Liver (tissue), 9 donors: ENCODE data around the gene KRT9. TPM values are rescaled to one million over a fixed set of nuclear protein-coding genes. Genes with fewer than 3 reads are reported as not detected.
"Not testable (repeated sequence)": the region's sequence is repeated elsewhere in the genome, so short reads cannot be mapped to it uniquely, and the experiment has no call there.

Experiments
- DNase-seq: peaks from one replicate; pipeline ENCODE4 v3.0.0-alpha.2; 2017; ENCODE audit warnings: low spot score
- H3K27ac ChIP-seq, 2 donors: one replicate each; pipeline ENCODE4 v1.7.0; 2013; ENCODE audit warnings: inconsistent platforms in 2 of 2, low read length in 2 of 2, control low read depth in 1 of 2, low read depth in 1 of 2, mild to moderate bottlenecking in 1 of 2
- H3K27me3 ChIP-seq, 4 donors: one replicate each; pipeline versions ENCODE4 v1.6.1 to v1.7.0; 2013; ENCODE audit warnings: low read length in 3 of 4, inconsistent platforms in 1 of 4, mild to moderate bottlenecking in 1 of 4, moderate library complexity in 1 of 4; ENCODE audit not compliant: control insufficient read depth in 4 of 4, insufficient read depth in 4 of 4
- H3K36me3 ChIP-seq, 4 donors: one replicate each; pipeline versions ENCODE4 v1.6.1 to v1.7.0; 2013; ENCODE audit warnings: low read length in 3 of 4, mild to moderate bottlenecking in 3 of 4, low read depth in 1 of 4, moderate library complexity in 1 of 4; ENCODE audit not compliant: control insufficient read depth in 4 of 4, insufficient read depth in 3 of 4
- H3K4me1 ChIP-seq, 4 donors: one replicate each; pipeline versions ENCODE4 v1.6.1 to v1.7.0; 2013; ENCODE audit warnings: low read length in 3 of 4, mild to moderate bottlenecking in 3 of 4, moderate library complexity in 1 of 4; ENCODE audit not compliant: control insufficient read depth in 4 of 4, insufficient read depth in 4 of 4
- H3K4me3 ChIP-seq, 3 donors: one replicate each; pipeline versions ENCODE4 v1.6.1 to v1.7.0; 2013; ENCODE audit warnings: low read length in 3 of 3, control low read depth in 1 of 3, low read depth in 1 of 3, mild to moderate bottlenecking in 1 of 3
- H3K9ac ChIP-seq, 2 donors: one replicate each; pipeline ENCODE4 v1.7.0; 2013; ENCODE audit warnings: low read length in 2 of 2, mild to moderate bottlenecking in 2 of 2, moderate library complexity in 2 of 2, control low read depth in 1 of 2, low read depth in 1 of 2
- H3K9me3 ChIP-seq, 4 donors: one replicate each; pipeline versions ENCODE4 v1.6.1 to v1.7.0; 2013; ENCODE audit warnings: low read length in 3 of 4; ENCODE audit not compliant: control insufficient read depth in 4 of 4
- EGR1 ChIP-seq, 2 donors: IDR thresholded peaks; 2 replicates each; pipeline ENCODE4 v1.6.1; 2016 to 2018; ENCODE audit warnings: antibody characterized with exemption in 2 of 2, low read depth in 2 of 2
- FOXA1 ChIP-seq: IDR thresholded peaks from 2 replicates; pipeline ENCODE4 v1.6.1; 2016; ENCODE audit warnings: antibody characterized with exemption
- FOXA2 ChIP-seq: IDR thresholded peaks from 2 replicates; pipeline ENCODE4 v1.6.1; 2016; ENCODE audit warnings: antibody characterized with exemption
- GABPA ChIP-seq, 2 donors: IDR thresholded peaks in 1 of 2; conservative IDR thresholded peaks in 1 of 2; 2 replicates each; pipeline ENCODE4 v1.6.1; 2016; ENCODE audit warnings: antibody characterized with exemption in 2 of 2, mild to moderate bottlenecking in 1 of 2, moderate library complexity in 1 of 2
- HNF4A ChIP-seq, 2 donors: conservative IDR thresholded peaks; 2 replicates each; pipeline ENCODE4 v1.6.1; 2016; ENCODE audit warnings: antibody characterized with exemption in 2 of 2, mild to moderate bottlenecking in 2 of 2
- JUND ChIP-seq, 2 donors: IDR thresholded peaks; 2 replicates each; pipeline ENCODE4 v1.6.1; 2016; ENCODE audit warnings: antibody characterized with exemption in 2 of 2
- NR2F2 ChIP-seq: IDR thresholded peaks from 2 replicates; pipeline ENCODE4 v1.6.1; 2016; ENCODE audit warnings: antibody characterized with exemption
- RAD21 ChIP-seq, 2 donors: IDR thresholded peaks; 2 replicates each; pipeline ENCODE4 v1.6.1; 2016; ENCODE audit warnings: antibody characterized with exemption in 2 of 2, mild to moderate bottlenecking in 2 of 2
- RXRA ChIP-seq, 2 donors: IDR thresholded peaks; 2 replicates each; pipeline ENCODE4 v1.6.1; 2017 to 2018; ENCODE audit warnings: antibody characterized with exemption in 2 of 2, mild to moderate bottlenecking in 1 of 2
- SP1 ChIP-seq: IDR thresholded peaks from 2 replicates; pipeline ENCODE4 v1.6.1; 2018; ENCODE audit warnings: antibody characterized with exemption, mild to moderate bottlenecking
- TAF1 ChIP-seq: conservative IDR thresholded peaks from 2 replicates; pipeline ENCODE4 v1.6.1; 2016; ENCODE audit warnings: antibody characterized with exemption, mild to moderate bottlenecking
- YY1 ChIP-seq: IDR thresholded peaks from 2 replicates; pipeline ENCODE4 v1.6.1; 2016; ENCODE audit warnings: antibody characterized with exemption, mild to moderate bottlenecking
- WGBS: extraction: QIAGEN DNeasy Blood & Tissue Kit; methylation state at CpG from one replicate; pipeline ENCODE4 v1.1.7; 2013; 5-methylcytosine and 5-hydroxymethylcytosine counted together
- polyA plus RNA-seq, 2 donors: library from polyadenylated mRNA; stranded (reverse) in 1 of 2; unstranded in 1 of 2; fragments of 200-250 nt in 1 of 2; fragments of >200 nt in 1 of 2; fragmentation: Nextera tagmentation in 1 of 2; extraction: Ambion mirVana in 1 of 2; gene quantifications; one replicate each; pipeline versions ENCODE4 v1.2.1 to v1.2.3, GENCODE V29; 2013 to 2015
- total RNA-seq, 2 donors: library from RNA; depleted of rRNA; stranded (reverse); fragments of >200 nt; gene quantifications; one replicate each; pipeline ENCODE4 v1.2.3, GENCODE V29; 2014
- TF ChIP-seq, protein P1 (sequence below): IDR thresholded peaks from 2 replicates; pipeline ENCODE4 v1.6.1; 2016; ENCODE audit warnings: antibody characterized with exemption, mild to moderate bottlenecking
- TF ChIP-seq, protein P2 (sequence below): IDR thresholded peaks from 2 replicates; pipeline ENCODE4 v1.6.1; 2016; ENCODE audit warnings: antibody characterized with exemption
- TF ChIP-seq, protein P3 (sequence below): IDR thresholded peaks from 2 replicates; pipeline ENCODE4 v1.6.1; 2016; ENCODE audit warnings: antibody characterized with exemption
- TF ChIP-seq, protein P4 (sequence below): IDR thresholded peaks from 2 replicates; pipeline ENCODE4 v1.6.1; 2016; ENCODE audit warnings: antibody characterized with exemption
- TF ChIP-seq, protein P5 (sequence below): fragments of 150-350 bp; IDR thresholded peaks from 2 replicates; pipeline ENCODE4 v1.5.1; 2017; ENCODE audit warnings: improper control_type of control experiment, low read depth, low read length; ENCODE audit not compliant: missing input control
- donor health status: healthy.
- donor health status: healthy.
- donor health status: healthy.
- donor health status: healthy.
- donor health status: healthy.

KRT9 gene
- total and polyA plus RNA-seq, 4 donors = not detected

DNA sequence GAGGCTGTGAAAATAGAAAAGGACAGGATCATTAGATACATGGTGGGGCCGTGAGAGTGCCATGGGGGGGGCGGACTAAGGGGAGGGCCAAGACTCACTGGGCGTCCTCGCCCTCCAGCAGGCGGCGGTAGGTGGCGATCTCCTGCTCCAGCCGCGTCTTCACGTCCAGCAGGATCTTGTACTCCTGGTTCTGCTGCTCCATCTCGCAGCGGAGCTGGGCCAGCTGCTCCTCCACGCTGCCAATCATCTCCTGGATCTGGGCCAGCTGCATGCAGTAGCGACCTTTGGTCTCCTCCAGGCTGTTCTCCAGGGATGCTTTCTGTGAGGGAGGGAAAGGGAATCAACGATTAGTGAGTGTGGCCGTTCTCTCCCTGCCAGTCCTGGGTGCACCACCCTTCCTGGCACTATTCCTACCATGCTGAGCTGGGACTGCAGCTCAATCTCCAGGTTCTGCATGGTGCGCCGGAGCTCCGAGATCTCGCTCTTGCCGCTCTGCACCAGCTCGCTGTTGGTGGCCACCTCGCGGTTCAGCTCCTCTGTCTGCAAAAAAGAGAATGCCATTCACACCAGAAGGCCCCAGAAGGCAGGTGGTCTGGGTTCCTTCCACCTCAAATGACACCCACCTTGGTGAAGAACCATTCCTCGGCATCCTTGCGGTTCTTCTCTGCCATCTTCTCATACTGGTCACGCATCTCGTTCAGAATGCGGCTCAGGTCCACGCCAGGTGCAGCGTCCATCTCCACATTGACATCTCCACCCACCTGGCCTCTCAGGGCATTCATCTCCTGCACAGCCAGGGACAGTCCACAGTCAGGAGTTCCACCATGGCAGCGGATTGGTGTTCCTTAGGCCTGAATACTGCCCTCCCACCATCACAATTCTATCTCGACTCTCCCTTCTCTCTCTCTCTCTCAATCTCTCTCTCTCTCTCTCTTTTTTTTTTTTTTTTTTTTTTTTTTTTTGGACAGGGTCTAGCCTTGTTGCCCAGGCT, 11.6 kb upstream of the KRT9 start:
- no peak for DNase-seq
- TF ChIP-seq HNF4A (conservative IDR thresholded peaks at IDR 0.05) = no peak
- Histone ChIP-seq H3K4me1 (no peaks in the 10 kb centered on the region), H3K27me3 (peaks cover 0 to 3% (median 0%) of the 10 kb centered on the region in 4 donors), H3K9ac (no peak overlapping the region), H3K4me3 (no peak overlapping the region), H3K27ac (no peak overlapping the region), H3K9me3 (no peaks in the 10 kb centered on the region), H3K36me3 (no peaks in the 10 kb centered on the region)
- WGBS = 81% methylated on average over 33 of the region's 33 CpGs

DNA sequence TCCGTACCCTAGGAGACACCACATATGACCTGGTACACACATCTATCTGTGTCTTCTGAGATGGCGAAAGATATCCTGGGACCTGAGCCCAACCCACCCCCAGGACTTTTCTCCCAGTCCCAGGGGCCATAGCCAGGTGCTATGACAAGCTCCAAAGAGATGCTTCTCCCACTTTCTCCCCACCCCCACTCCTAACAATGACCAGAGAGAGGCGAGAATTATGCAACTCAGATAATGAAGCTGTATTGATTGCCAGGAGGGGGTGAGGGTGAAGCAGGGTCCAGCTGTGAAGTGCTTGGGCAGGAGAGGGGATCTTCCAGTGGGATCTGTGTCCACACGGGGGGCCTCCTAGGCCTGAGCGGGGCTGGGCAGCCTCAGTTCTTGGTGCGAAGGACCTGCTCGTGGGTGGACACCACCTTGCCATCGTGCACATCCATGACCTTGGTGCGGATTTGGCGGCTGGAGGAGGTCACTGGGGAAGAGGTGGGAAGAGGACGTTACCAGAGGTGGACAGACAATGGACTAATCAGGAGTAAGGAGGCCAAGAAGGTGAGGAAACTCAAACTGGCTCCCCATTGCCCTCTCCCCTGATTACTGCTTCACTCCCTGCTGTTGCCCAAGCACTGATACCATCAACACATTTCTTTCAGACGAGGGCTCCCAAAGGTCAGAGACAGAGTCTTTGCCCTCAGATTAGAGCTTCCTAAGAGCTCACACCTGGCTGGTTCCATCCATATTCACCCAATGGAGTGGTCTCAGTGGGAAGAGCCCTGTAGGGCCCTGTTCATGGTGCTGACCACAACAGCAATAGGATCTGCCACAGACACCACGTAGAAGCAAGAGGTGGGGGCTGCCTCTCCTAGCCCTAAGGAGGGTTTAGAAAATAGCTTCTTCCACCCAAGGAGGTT, 10.5 kb upstream of the KRT9 start:
- WGBS = 73% methylated on average over 13 of the region's 13 CpGs
- not testable (repeated sequence) for H3K4me1 ChIP-seq, DNase-seq, H3K27me3 ChIP-seq, H3K9ac ChIP-seq, H3K27ac ChIP-seq, H3K36me3 ChIP-seq, H3K9me3 ChIP-seq, H3K4me3 ChIP-seq

GRCh38 chr17:41581366-41582060, 9.7 kb upstream of the KRT9 start:
- no peak overlapping the region for H3K4me3 ChIP-seq
- WGBS = 90% methylated on average over 4 of the region's 4 CpGs
- peaks cover 0 to 10% (median 0%) of the 10 kb centered on the region in 4 donors for H3K27me3 ChIP-seq
- no peaks in the 10 kb centered on the region for H3K4me1 ChIP-seq
- no peak for TF ChIP-seq JUND (IDR thresholded peaks at IDR 0.05)
- TF ChIP-seq, protein P1, sequence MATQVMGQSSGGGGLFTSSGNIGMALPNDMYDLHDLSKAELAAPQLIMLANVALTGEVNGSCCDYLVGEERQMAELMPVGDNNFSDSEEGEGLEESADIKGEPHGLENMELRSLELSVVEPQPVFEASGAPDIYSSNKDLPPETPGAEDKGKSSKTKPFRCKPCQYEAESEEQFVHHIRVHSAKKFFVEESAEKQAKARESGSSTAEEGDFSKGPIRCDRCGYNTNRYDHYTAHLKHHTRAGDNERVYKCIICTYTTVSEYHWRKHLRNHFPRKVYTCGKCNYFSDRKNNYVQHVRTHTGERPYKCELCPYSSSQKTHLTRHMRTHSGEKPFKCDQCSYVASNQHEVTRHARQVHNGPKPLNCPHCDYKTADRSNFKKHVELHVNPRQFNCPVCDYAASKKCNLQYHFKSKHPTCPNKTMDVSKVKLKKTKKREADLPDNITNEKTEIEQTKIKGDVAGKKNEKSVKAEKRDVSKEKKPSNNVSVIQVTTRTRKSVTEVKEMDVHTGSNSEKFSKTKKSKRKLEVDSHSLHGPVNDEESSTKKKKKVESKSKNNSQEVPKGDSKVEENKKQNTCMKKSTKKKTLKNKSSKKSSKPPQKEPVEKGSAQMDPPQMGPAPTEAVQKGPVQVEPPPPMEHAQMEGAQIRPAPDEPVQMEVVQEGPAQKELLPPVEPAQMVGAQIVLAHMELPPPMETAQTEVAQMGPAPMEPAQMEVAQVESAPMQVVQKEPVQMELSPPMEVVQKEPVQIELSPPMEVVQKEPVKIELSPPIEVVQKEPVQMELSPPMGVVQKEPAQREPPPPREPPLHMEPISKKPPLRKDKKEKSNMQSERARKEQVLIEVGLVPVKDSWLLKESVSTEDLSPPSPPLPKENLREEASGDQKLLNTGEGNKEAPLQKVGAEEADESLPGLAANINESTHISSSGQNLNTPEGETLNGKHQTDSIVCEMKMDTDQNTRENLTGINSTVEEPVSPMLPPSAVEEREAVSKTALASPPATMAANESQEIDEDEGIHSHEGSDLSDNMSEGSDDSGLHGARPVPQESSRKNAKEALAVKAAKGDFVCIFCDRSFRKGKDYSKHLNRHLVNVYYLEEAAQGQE = no peak
- no peak for TF ChIP-seq NR2F2
- TF ChIP-seq SP1 = no peak
- TF ChIP-seq TAF1 = no peak
- no peak for TF ChIP-seq YY1
- TF ChIP-seq GABPA (IDR thresholded peaks at IDR 0.05 in 1 of 2, conservative IDR thresholded peaks at IDR 0.05 in 1 of 2) = no peak
- TF ChIP-seq EGR1 (IDR thresholded peaks at IDR 0.05; ENCODE audit: low read depth in 2 of 2) = no peak
- TF ChIP-seq, protein P2, sequence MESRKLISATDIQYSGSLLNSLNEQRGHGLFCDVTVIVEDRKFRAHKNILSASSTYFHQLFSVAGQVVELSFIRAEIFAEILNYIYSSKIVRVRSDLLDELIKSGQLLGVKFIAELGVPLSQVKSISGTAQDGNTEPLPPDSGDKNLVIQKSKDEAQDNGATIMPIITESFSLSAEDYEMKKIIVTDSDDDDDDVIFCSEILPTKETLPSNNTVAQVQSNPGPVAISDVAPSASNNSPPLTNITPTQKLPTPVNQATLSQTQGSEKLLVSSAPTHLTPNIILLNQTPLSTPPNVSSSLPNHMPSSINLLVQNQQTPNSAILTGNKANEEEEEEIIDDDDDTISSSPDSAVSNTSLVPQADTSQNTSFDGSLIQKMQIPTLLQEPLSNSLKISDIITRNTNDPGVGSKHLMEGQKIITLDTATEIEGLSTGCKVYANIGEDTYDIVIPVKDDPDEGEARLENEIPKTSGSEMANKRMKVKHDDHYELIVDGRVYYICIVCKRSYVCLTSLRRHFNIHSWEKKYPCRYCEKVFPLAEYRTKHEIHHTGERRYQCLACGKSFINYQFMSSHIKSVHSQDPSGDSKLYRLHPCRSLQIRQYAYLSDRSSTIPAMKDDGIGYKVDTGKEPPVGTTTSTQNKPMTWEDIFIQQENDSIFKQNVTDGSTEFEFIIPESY = no peak
- TF ChIP-seq FOXA2 = no peak
- TF ChIP-seq, protein P3, sequence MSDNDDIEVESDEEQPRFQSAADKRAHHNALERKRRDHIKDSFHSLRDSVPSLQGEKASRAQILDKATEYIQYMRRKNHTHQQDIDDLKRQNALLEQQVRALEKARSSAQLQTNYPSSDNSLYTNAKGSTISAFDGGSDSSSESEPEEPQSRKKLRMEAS = no peak
- no peak for TF ChIP-seq HNF4A (conservative IDR thresholded peaks at IDR 0.05)
- TF ChIP-seq RAD21 (IDR thresholded peaks at IDR 0.05) = no peak
- TF ChIP-seq, protein P4, sequence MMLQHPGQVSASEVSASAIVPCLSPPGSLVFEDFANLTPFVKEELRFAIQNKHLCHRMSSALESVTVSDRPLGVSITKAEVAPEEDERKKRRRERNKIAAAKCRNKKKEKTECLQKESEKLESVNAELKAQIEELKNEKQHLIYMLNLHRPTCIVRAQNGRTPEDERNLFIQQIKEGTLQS = no peak
- TF ChIP-seq, protein P5, sequence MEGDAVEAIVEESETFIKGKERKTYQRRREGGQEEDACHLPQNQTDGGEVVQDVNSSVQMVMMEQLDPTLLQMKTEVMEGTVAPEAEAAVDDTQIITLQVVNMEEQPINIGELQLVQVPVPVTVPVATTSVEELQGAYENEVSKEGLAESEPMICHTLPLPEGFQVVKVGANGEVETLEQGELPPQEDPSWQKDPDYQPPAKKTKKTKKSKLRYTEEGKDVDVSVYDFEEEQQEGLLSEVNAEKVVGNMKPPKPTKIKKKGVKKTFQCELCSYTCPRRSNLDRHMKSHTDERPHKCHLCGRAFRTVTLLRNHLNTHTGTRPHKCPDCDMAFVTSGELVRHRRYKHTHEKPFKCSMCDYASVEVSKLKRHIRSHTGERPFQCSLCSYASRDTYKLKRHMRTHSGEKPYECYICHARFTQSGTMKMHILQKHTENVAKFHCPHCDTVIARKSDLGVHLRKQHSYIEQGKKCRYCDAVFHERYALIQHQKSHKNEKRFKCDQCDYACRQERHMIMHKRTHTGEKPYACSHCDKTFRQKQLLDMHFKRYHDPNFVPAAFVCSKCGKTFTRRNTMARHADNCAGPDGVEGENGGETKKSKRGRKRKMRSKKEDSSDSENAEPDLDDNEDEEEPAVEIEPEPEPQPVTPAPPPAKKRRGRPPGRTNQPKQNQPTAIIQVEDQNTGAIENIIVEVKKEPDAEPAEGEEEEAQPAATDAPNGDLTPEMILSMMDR = no peak
- no peak for TF ChIP-seq RXRA (IDR thresholded peaks at IDR 0.05)
- TF ChIP-seq FOXA1 = no peak
- no peak for DNase-seq
- H3K9ac ChIP-seq = no peak overlapping the region
- H3K36me3 ChIP-seq = no peaks in the 10 kb centered on the region
- no peaks in the 10 kb centered on the region for H3K9me3 ChIP-seq
- no peak overlapping the region for H3K27ac ChIP-seq
